Skin of body (tissue), 2 donors: ENCODE measurements around the gene MAGEA3. TPM values are rescaled to one million over a fixed set of nuclear protein-coding genes. Genes with fewer than 3 reads are reported as not detected.
"Not testable (repeated sequence)": the region's sequence is repeated elsewhere in the genome, so short reads cannot be mapped to it uniquely, and the experiment has no call there.

Experiments used
- DNase-seq: peaks from one replicate; lab custom pipeline; 2025; lab: John Stamatoyannopoulos, UW
- total RNA-seq: library from RNA; depleted of rRNA; stranded (reverse); fragments of >200 nt; gene quantifications from one replicate; pipeline ENCODE4 v1.2.3, GENCODE V29; 2014

The MAGEA3 gene
- total RNA-seq, 1 donor from 2014 or later = not detected

DNA sequence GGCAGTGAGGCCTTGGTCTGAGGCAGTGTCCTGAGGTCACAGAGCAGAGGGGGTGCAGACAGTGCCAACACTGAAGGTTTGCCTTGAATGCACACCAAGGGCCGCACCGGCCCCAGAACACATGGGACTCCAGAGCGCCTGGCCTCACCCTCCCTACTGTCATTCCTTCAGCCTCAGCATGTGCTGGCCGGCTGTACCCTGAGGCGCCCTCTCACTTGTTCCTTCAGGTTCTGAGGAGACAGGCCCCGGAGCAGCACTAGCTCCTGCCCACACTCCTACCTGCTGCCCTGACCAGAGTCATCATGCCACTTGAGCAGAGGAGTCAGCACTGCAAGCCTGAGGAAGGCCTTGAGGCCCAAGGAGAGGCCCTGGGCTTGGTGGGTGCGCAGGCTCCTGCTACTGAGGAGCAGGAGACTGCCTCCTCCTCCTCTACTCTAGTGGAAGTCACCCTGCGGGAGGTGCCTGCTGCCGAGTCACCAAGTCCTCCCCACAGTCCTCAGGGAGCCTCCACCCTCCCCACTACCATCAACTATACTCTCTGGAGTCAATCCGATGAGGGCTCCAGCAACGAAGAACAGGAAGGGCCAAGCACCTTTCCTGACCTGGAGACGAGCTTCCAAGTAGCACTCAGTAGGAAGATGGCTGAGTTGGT lies 37.4 kb downstream of the MAGEA3 start:
- DNase-seq = no peak

DNA sequence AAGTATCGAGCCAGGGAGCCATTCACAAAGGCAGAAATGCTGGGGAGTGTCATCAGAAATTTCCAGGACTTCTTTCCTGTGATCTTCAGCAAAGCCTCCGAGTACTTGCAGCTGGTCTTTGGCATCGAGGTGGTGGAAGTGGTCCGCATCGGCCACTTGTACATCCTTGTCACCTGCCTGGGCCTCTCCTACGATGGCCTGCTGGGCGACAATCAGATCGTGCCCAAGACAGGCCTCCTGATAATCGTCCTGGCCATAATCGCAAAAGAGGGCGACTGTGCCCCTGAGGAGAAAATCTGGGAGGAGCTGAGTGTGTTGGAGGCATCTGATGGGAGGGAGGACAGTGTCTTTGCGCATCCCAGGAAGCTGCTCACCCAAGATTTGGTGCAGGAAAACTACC lies 37.9 kb downstream of the MAGEA3 start:
- DNase-seq = not testable (repeated sequence)

GRCh38 chrX:152738560-152738959 lies 40.0 kb downstream of the MAGEA3 start:
- DNase-seq = no peak

Other genes with a start within 250 kb of the MAGEA3 start
- gene GABRA3, start 247.5 kb upstream of the MAGEA3 start, total RNA-seq = 0.99 TPM
- gene GABRQ, start 60.9 kb upstream of the MAGEA3 start, total RNA-seq = 0.79 TPM
- not detected for gene CSAG2, start 10.5 kb downstream of the MAGEA3 start, total RNA-seq
- not detected for gene MAGEA2B, start 15.8 kb downstream of the MAGEA3 start, total RNA-seq
- not detected for gene CSAG1, start 34.9 kb downstream of the MAGEA3 start, total RNA-seq
- not detected for gene MAGEA12, start 35.0 kb downstream of the MAGEA3 start, total RNA-seq
- gene MAGEA2, start 55.0 kb downstream of the MAGEA3 start, total RNA-seq = not detected
- not detected for gene CSAG3, start 60.4 kb downstream of the MAGEA3 start, total RNA-seq
- not detected for gene MAGEA6, start 70.9 kb downstream of the MAGEA3 start, total RNA-seq
- gene CETN2, start 132.0 kb downstream of the MAGEA3 start, total RNA-seq = 20.1 TPM
- gene NSDHL, start 132.3 kb downstream of the MAGEA3 start, total RNA-seq = 11.3 TPM
- 17.7 TPM for gene ZNF185, start 199.3 kb downstream of the MAGEA3 start, total RNA-seq